GM12875 (cell line): ENCODE measurements around the gene S100A4.
"Not testable (repeated sequence)": the region's sequence is repeated elsewhere in the genome, so short reads cannot be mapped to it uniquely, and the experiment has no call there.

Experiments used
- H3K4me3 ChIP-seq: one replicate; pipeline ENCODE4 v1.5.1; 2011; ENCODE audit warnings: low read depth, low read length, control low read depth
- TF ChIP-seq, protein P1 (sequence below): IDR thresholded peaks from 2 replicates; pipeline ENCODE4 v1.5.1; 2011; ENCODE audit warnings: low read depth, mild to moderate bottlenecking, control low read depth, inconsistent platforms, low read length, moderate library complexity, borderline replicate concordance; ENCODE audit not compliant: insufficient read depth

The S100A4 gene

GRCh38 chr1:153545067-153546055, at the start of gene S100A4:
TSS of gene S100A4 (minus strand) at chr1:153545806. CDS start at chr1:153544794, 1,012 bp downstream.
- TF ChIP-seq, protein P1, sequence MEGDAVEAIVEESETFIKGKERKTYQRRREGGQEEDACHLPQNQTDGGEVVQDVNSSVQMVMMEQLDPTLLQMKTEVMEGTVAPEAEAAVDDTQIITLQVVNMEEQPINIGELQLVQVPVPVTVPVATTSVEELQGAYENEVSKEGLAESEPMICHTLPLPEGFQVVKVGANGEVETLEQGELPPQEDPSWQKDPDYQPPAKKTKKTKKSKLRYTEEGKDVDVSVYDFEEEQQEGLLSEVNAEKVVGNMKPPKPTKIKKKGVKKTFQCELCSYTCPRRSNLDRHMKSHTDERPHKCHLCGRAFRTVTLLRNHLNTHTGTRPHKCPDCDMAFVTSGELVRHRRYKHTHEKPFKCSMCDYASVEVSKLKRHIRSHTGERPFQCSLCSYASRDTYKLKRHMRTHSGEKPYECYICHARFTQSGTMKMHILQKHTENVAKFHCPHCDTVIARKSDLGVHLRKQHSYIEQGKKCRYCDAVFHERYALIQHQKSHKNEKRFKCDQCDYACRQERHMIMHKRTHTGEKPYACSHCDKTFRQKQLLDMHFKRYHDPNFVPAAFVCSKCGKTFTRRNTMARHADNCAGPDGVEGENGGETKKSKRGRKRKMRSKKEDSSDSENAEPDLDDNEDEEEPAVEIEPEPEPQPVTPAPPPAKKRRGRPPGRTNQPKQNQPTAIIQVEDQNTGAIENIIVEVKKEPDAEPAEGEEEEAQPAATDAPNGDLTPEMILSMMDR: no peak
- H3K4me3 ChIP-seq: peak within 1 kb of the TSS; percentile 16

DNA sequence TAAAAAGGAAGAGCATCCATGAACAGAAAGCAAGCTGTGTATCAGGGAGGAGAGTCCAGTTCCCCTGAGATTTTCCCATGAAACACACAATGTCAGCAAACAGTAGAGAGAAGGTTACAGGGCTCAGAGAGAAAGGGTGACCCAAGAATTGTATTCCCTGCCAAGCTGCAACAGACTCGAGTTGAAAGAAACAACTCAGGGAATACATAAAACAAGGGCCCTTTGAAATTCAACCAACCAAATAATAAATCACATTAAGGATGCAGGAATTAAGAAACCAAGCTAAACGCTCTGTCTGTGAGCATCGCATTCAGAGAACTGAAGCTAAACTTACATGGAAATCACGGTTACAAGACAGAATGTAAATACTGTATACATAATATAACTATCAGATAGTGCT, 47.1 kb upstream of the S100A4 start:
- TF ChIP-seq, protein P1: no peak
- H3K4me3 ChIP-seq: no peak overlapping the region

GRCh38 chr1:153588482-153588881, 42.9 kb upstream of the S100A4 start:
- TF ChIP-seq, protein P1: no peak
- no peak overlapping the region for H3K4me3 ChIP-seq

DNA sequence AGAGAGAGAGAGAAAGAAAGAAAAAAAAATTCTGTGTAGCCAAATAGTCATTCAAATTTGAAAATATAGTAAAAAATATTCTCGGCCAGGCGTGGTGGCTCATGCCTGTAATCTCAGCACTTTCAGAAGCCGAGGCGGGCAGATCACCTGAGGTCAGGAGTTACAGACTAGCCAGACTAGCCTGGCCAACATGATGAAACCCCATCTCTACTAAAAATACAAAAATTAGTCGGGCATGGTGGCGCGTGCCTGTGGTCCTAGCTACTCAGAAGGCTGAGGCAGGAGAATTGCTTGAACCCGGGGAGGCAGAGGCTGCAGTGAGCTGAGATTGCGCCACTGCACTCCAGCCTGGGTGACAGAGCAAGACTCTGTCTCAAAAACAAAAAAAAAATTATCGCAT, 42.4 kb upstream of the S100A4 start:
- not testable (repeated sequence) for H3K4me3 ChIP-seq

DNA sequence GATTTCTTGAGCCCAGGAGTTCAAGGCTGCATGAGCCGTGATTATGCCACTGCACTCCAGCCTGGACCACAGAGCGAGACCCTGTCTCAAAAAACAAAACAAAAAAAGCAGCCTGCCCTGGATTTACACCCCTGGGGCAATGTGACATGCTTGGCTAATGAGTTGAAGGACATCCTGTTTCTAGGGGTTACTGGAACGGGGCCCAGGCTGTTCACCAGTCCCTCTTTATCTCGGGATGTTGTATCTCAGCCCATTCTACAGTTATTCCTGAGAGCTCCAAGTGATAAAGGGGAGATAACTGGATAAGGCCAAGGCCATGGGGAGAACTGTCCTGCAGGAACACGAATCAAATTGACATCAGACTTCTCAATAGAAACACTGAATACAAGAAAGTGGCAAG, 41.7 kb upstream of the S100A4 start:
- H3K4me3 ChIP-seq: no peak overlapping the region
- TF ChIP-seq, protein P1: no peak

GRCh38 chr1:153586347-153586746, 40.7 kb upstream of the S100A4 start:
- TF ChIP-seq, protein P1: no peak
- no peak overlapping the region for H3K4me3 ChIP-seq

DNA sequence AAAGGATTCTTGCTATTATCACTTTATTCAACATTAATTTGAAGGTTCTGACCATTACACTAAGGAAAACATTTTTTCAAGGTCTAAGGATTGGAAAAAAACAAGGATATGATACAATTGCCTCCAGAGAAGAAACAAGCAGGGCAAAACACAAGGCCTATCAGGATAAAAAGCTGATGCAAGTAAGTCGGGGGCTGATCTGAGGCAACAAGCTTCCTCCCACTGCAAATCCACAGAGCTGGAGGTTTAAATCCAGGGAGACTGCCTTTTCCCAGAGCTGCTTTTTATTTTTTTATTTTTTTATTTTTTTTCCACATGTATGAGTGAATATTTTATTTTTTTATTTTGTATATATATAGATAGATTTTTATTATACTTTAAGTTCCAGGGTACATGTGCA, 39.4 kb upstream of the S100A4 start:
- TF ChIP-seq, protein P1: no peak
- no peak overlapping the region for H3K4me3 ChIP-seq
